Lower lobe of right lung (tissue), 2 donors: ENCODE data around the gene ASTL. TPM values are rescaled to one million over a fixed set of nuclear protein-coding genes. Genes with fewer than 3 reads are reported as not detected.

Source experiments
- ATAC-seq, 2 donors: fragments of 200-7000 bp; cut with Tn5 transposase; one replicate each; pipeline ENCODE4 v1.9.1; 2020 to 2022; ENCODE audit warnings: mild to moderate bottlenecking in 2 of 2, moderate library complexity in 2 of 2
- DNase-seq: peaks from one replicate; pipeline ENCODE4 v3.0.0-alpha.2; 2020
- H3K27ac ChIP-seq: fragments of 200-600 bp; one replicate; pipeline ENCODE4 v1.8.0; 2022
- H3K27me3 ChIP-seq: fragments of 200-600 bp; one replicate; pipeline ENCODE4 v1.8.0; 2022; ENCODE audit warnings: low read depth
- H3K36me3 ChIP-seq: fragments of 200-600 bp; one replicate; pipeline ENCODE4 v1.8.0; 2022; ENCODE audit warnings: mild to moderate bottlenecking
- H3K4me1 ChIP-seq: fragments of 200-600 bp; one replicate; pipeline ENCODE4 v1.8.0; 2022
- H3K4me3 ChIP-seq: fragments of 200-600 bp; one replicate; pipeline ENCODE4 v1.8.0; 2022; ENCODE audit warnings: mild to moderate bottlenecking
- H3K9me3 ChIP-seq: fragments of 200-600 bp; one replicate; pipeline ENCODE4 v1.8.0; 2022
- CTCF ChIP-seq: fragments of 200-600 bp; IDR thresholded peaks from one replicate; pipeline ENCODE4 v1.8.0; 2022; ENCODE audit warnings: antibody characterized with exemption, mild to moderate bottlenecking
- intact Hi-C: fragments of 100-400 bp; cut with DNase I; formaldehyde crosslinking; loops from one replicate; pipeline ENCODE4 v1.11.0; 2022
- total RNA-seq: library from RNA; stranded (reverse); fragmentation: NEBNext Ultra II Directional; extraction: Animal tissue kit (Norgen Biotek cat#: 25700); gene quantifications from one replicate; pipeline ENCODE4 v1.2.1, GENCODE V29; 2021
- donor health status: DM: no; HTN: yes; CAD: no; lungs with severe emphysema.

Gene ASTL
- total RNA-seq, 1 donor from 2014 or later: not detected

- peak overlapping the region; percentile 46 for H3K27ac ChIP-seq
- H3K9me3 ChIP-seq: no peaks in the 10 kb centered on the region
- intact Hi-C loops: no loop called here
- H3K4me1 ChIP-seq: peaks cover 13% of the 10 kb centered on the region
- peak; percentile 76 for TF ChIP-seq CTCF
- DNase-seq (peak; percentile 65), ATAC-seq (peak; percentile 89 to 93)
- no peaks in the 10 kb centered on the region for H3K36me3 ChIP-seq
- H3K27me3 ChIP-seq: peaks cover 41% of the 10 kb centered on the region
- peak overlapping the region; percentile 71 for H3K4me3 ChIP-seq
Observed at GRCh38 chr2:96116879-96117533, 21.3 kb downstream of the ASTL start.

- no peaks in the 10 kb centered on the region for H3K9me3 ChIP-seq
- peak within 1 kb of the TSS; percentile 46 for H3K27ac ChIP-seq
- intact Hi-C loops: no loop called here
- H3K4me3 ChIP-seq: peak within 1 kb of the TSS; percentile 71
- no peaks in the 10 kb centered on the region for H3K36me3 ChIP-seq
- ATAC-seq (peak; percentile 86 to 92), DNase-seq (peak; percentile 82)
- peaks cover 41% of the 10 kb centered on the region for H3K27me3 ChIP-seq
- peaks cover 13% of the 10 kb centered on the region for H3K4me1 ChIP-seq
- no peak for TF ChIP-seq CTCF
Observed at GRCh38 chr2:96116424-96116878, 21.9 kb downstream of the ASTL start, which contains the start of gene ADRA2B. TSS of gene ADRA2B (minus strand) at chr2:96116571. CDS start at chr2:96116149, 422 bp downstream.

- DNase-seq (peak; percentile 44), ATAC-seq (no peak)
- intact Hi-C loops: no loop called here
- TF ChIP-seq CTCF: no peak
- Histone ChIP-seq H3K9me3 (no peaks in the 10 kb centered on the region), H3K36me3 (no peaks in the 10 kb centered on the region), H3K27me3 (peaks cover 41% of the 10 kb centered on the region), H3K4me1 (peaks cover 13% of the 10 kb centered on the region), H3K4me3 (peak overlapping the region; percentile 71), H3K27ac (no peak overlapping the region)
Observed at GRCh38 chr2:96115631-96116423, 22.5 kb downstream of the ASTL start.

- H3K27me3 ChIP-seq: peaks cover 41% of the 10 kb centered on the region
- TF ChIP-seq CTCF: no peak
- H3K4me1 ChIP-seq: peaks cover 13% of the 10 kb centered on the region
- no peak overlapping the region for H3K27ac ChIP-seq
- H3K9me3 ChIP-seq: no peaks in the 10 kb centered on the region
- ATAC-seq: no peak
- no peaks in the 10 kb centered on the region for H3K36me3 ChIP-seq
- intact Hi-C loops: no loop called here
- no peak overlapping the region for H3K4me3 ChIP-seq
- peak; percentile 39 for DNase-seq
Observed at GRCh38 chr2:96114903-96115581, 23.3 kb downstream of the ASTL start.

- Histone ChIP-seq H3K4me1 (peaks cover 13% of the 10 kb centered on the region), H3K36me3 (no peaks in the 10 kb centered on the region), H3K4me3 (no peak overlapping the region), H3K9me3 (no peaks in the 10 kb centered on the region), H3K27ac (no peak overlapping the region), H3K27me3 (peaks cover 41% of the 10 kb centered on the region)
- peak; percentile 35 for DNase-seq
- no peak for TF ChIP-seq CTCF
- intact Hi-C loops: no loop called here
- no peak for ATAC-seq
Observed at GRCh38 chr2:96114546-96114902, 23.8 kb downstream of the ASTL start.
